COR-L47 (cell line): Measurements from ENCODE around the gene STARD8.
"Not testable (repeated sequence)": the region's sequence is repeated elsewhere in the genome, so short reads cannot be mapped to it uniquely, and the experiment has no call there.

Source experiments
- DNase-seq: peaks from one replicate; lab custom pipeline; 2025; lab: John Stamatoyannopoulos, UW

STARD8 gene, protein sequence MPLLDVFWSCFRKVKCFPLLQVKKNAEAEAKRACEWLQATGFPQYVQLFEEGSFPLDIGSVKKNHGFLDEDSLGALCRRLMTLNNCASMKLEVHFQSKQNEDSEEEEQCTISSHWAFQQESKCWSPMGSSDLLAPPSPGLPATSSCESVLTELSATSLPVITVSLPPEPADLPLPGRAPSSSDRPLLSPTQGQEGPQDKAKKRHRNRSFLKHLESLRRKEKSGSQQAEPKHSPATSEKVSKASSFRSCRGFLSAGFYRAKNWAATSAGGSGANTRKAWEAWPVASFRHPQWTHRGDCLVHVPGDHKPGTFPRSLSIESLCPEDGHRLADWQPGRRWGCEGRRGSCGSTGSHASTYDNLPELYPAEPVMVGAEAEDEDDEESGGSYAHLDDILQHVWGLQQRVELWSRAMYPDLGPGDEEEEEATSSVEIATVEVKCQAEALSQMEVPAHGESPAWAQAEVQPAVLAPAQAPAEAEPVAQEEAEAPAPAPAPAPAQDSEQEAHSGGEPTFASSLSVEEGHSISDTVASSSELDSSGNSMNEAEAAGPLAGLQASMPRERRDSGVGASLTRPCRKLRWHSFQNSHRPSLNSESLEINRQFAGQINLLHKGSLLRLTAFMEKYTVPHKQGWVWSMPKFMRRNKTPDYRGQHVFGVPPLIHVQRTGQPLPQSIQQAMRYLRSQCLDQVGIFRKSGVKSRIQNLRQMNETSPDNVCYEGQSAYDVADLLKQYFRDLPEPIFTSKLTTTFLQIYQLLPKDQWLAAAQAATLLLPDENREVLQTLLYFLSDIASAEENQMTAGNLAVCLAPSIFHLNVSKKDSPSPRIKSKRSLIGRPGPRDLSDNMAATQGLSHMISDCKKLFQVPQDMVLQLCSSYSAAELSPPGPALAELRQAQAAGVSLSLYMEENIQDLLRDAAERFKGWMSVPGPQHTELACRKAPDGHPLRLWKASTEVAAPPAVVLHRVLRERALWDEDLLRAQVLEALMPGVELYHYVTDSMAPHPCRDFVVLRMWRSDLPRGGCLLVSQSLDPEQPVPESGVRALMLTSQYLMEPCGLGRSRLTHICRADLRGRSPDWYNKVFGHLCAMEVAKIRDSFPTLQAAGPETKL

DNA sequence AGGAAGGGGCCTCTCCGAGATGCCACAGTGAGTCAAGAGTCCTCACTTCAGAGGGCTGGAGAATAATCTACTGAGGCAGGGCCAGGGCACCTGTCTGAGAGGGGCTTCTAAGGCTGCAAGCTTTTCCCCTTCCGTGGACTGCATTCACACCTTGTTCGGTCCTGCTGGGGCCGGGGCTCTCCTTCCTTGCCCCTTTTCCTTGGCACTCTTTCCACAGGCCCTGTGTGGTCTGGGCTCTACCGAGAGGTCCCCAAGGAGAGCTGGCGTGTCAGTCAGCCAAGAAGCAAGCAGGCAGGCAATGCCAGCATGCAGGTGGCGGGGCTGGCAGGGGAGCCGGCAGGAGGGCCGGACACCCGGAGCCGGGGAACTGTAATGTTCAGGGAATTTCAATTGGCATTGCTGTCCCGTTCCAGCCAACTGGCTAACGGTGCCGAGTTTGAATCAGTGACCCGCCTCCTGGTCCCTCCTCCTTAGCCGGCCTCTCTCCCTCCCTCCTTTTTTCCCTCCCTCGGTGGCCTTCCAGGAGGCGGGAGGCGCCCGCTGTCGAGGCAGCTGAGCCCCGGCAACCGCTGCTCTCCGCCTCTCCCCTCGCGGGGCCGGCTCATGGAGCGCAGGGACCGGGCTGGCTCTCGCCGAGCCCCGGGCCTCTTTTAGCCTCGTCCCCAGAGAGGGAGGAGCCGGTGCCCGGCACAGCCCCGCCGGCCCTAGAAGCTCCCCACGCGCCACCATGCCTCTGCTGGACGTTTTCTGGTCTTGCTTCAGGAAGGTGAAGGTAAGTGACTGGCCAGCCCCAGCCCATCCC lies at the start of gene STARD8:
Gene STARD8 (plus strand): TSS at position 511 of the 802 bp plus-strand sequence. CDS start 217 bp downstream, at position 728.
- DNase-seq = no peak

DNA sequence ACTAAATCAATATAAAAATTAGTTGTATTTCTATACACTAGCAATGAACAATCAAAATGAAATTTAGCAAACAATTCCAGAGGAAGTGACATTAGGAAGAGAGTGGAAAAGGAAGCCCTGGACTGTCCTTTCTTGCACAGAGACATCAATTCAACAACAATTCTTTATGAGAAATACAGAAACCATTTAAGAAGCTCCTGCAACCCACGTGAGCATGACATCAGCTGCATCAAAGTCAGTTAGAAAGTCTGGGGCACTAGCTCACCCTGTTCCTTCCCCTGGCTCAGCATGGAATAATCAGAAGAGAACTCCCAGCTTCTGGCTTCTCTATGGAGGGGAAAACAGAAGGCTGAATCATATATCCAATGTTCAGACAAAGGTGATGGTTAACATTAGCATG lies 48.6 kb upstream of the STARD8 start:
- no peak for DNase-seq

DNA sequence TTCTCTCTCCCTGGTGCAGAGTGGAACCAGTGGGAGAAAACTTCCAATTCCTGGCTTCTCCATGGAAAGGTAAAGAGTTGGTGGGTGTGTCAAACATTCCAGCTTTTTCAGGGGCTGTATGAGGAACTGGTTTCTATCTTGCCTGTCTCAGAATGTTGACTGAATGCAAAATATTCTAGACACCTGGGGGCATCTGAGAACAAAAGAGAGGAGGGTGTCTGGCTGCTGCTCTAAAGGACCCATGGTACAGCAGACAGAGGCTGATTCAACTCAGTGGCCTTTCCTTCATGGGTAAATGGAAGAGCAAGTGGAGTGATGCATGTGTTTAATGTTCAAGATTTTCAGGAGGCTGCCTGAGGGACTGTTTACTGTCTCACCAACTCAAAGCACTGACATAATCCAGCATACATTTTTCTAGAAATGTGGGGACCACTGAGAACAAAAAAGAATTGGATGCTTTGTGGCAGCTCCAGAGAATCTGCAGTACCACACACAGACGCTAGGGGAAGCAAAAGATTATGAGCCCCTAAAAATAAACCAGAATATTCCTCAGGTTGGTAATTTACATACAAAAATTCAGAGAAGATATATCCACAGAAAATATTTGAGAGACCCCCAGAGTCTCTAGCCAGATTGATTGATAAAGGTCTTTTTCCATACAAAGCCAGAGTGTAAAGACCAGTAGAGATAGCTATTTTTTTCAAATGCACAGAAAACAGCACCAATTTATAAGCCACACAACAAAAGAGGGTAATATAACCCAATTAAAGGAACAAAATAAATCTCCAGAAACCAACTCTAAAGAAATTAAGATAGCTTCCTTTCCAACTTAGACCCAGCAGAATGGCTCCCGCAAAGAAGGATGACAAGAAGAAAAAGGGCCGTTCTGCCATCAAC lies 48.0 kb upstream of the STARD8 start:
- no peak for DNase-seq

DNA sequence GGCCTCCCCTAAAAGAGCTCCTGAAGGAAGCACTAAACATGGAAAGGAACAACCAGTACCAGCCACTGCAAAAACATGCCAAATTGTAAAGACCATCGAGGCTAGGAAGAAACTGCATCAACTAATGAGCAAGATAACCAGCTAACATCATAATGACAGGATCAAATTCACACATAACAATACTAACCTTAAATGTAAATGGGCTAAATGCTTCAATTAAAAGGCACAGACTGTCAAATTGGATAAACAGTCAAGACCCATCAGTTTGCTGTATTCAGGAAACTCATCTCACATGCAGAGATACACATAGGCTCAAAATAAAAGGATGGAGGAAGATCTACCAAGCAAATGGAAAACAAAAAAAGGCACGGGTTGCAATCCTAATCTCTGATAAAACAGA lies 43.2 kb upstream of the STARD8 start:
- DNase-seq = not testable (repeated sequence)

DNA sequence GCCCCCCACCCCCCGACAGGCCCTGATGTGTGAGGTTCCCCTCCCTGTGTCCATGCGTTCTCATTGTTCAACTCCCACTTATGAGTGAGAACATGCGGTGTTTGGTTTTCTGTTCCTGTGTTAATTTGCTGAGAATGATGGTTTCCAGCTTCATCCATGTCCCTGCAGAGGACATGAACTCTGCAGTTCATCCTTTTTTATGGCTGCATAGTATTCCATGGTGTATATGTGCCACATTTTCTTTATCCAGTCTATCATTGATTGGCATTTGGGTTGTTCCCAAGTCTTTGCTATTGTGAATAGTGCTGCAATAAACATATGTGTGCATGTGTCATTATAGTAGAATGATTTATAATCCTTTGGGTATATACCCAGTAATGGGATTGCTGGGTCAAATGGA lies 32.7 kb upstream of the STARD8 start:
- not testable (repeated sequence) for DNase-seq

DNA sequence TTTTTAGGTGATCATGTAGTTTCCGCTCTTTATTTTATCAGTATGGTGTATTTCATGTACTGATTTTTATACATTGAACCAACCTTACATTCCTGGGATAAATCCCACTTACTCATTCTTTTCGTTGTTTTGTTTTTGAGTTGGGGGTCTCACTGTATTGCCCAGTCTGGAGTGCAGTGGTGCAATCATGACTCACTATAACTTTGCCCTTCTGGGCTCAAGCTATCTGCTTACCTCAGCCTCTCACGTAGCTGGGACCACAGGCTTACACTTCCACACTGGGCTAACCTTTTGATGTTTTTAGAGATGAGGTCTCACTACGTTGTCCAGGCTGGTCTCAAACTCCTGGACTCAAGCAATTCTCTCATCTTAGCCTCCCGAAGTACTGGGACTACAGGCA lies 19.5 kb upstream of the STARD8 start:
- DNase-seq = no peak

DNA sequence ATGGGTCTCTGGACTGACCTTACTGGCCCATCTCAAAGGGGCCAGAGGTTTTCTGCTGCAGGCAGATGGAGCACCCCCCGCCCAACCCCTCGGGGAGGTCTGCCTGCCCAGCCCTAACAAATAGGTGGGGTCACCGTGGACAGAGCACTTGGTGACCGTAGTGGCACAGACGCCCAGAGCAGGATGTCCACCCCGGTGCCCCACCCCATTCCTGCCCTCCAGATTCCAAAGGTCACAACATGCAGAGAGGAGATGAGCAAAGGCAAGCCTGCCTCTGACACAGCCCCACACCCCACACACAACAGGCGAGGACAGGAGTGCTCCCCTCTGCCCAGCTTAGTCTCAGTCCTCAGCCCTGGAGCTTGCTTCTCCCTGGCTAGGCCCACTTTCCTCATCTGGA lies 17.5 kb upstream of the STARD8 start:
- not testable (repeated sequence) for DNase-seq

DNA sequence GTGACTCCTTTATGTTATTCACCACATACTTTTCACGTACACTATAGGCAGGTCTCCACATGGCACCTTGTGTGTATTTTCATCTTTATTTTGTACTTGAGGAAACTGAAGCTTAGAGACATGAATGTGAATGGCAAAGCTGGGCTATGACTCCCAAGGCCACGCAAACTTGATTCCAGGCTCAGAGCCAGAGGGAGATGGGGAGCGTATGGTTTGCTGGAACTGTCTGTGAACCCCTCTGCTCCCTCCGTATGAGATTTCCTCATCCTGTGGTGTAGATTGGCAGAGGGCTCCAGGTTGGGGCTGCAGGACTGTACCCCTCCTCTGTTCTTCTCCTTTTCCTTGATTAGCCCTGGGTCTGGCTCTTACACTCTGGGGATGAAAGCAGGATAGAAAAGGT lies 16.1 kb upstream of the STARD8 start:
- DNase-seq = no peak

DNA sequence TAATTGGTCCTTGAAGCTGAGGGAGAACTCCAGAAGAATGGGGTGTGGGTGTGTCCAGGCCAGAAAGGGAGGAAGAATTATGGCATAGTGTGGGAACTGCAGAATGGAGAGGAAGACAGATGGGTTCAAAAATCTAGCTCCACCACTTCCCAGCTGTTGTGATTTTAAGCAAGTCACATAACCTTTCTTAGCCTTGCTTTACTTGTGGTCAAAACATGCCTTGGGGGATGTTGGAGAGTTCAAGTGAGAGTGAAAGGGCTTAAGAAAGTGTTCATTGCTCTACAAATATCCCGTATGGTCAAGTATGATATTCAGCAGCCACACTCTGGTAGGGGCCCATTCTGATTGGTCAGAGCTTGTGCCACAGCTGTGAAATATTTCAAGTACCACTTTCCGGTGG lies 15.0 kb upstream of the STARD8 start:
- DNase-seq = no peak

DNA sequence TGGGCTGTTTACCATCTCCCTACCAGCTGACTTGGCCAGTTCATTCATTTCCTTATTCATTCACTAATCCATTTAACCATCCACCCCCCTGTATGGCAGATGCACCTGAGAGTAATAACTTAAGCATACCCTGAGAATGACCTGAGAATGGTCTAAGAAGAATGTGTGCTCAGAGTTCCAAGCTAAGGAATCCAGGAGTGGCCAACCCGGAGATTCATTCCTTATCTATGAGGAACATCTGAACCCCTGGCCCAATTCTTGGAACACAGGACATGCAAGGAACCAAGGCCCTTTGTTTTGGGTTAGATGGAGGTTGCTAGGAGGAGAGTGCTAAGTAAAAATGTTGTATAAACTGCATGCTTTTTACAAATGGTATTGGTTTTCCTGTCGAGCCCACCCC lies 13.5 kb upstream of the STARD8 start:
- DNase-seq = no peak

DNA sequence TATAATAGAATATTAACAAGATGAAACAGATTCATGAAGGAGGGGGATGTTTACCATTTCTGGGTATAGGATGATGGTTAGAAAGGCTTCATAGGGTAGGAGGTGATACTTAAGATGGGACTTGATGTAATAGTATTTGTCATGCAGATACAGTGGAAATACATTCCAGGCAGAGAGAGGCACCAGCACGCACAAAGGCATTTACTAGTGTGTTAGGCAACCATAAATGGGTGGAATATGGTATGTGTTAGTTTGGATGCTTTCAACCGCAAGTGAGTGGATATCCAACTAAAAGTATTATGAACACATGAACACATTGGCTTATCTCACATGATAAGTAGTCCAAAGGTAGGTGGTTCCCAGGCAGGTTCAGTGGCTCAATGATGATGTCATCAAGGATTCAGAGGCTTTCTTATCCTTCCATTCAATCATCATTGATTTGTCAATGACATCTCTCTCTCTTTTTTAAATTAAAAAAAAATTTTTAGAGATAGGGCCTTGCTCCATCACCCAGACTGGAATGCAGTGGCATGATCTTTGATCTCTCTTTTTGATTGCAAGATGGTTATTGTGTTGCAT lies 12.7 kb upstream of the STARD8 start:
- no peak for DNase-seq

DNA sequence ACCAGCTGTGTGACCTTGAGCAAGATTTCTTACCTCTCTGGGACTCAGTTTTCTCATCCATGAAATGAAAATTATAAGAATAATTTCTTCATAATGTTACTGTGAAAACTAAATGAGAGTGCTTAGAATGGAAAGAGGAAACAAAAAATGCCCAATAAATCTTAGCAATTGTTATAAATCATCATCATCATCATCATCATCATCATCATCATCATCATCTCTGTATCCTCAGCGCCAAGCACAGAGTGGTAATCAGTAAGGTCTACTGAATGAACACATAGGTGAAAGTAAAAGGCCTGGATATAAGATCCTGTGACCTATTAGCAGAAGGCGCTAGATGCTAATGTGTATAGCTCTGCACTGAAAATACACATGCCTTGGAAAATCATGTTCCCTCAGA lies 6.8 kb upstream of the STARD8 start:
- DNase-seq = no peak

DNA sequence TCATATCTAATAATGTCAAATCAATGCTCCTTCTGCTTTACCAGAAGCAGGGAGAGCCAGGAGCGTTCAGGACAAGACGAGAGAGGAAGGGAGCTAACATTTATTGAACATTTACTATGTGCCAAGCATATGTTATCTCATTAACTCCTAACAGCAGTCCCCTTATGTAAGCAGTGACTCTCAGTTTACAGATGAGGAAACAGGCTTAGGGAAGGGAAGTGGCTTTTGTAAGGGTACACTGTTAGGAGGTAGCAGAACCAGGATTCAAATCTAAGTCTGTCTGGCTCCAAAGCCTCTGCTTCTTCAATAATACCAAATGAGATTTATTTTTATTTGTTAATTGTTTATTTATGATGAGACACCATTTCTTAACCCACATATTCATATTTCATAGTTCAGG lies 2.6 kb upstream of the STARD8 start:
- DNase-seq = no peak

DNA sequence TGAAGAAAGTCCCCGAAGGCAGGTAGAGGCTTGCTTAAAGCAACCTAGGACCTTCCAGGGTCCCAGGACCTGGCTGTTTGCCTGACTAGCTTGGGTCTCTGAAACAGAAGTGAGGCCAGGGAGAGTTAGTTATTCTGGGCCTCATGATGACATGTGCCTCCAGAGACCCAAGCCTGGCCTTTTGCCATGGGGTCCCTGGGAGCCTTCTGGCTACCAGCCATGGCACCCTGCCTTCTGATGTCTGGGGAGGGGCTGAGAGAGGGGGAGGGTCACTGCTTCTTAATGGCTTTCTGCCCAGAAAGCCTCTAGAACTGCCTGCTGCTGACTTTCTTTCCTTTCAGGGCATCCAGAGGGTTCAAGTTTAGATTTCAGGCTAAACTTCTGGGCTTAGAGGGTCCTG lies 1.0 kb upstream of the STARD8 start:
- DNase-seq = no peak

DNA sequence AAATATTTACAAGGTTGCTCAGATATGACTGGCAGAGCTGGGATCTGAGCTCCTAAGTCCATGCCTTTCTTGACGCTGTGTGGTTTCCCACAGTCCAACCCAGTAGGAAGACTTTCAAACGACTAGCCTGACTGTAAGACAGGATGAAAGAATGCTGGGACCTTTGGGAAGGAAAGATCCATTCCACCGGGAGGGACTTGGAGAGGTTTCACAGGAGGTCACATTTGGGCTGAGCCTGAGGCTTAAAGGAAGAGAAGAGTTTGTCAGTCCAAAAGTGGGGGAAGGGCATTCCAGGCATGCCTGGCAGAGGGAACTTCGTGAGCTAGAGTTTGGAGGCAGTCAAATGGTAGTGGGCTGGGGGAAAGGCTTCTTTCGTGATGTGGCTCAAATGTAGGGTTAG lies 1.5 kb downstream of the STARD8 start:
- no peak for DNase-seq

DNA sequence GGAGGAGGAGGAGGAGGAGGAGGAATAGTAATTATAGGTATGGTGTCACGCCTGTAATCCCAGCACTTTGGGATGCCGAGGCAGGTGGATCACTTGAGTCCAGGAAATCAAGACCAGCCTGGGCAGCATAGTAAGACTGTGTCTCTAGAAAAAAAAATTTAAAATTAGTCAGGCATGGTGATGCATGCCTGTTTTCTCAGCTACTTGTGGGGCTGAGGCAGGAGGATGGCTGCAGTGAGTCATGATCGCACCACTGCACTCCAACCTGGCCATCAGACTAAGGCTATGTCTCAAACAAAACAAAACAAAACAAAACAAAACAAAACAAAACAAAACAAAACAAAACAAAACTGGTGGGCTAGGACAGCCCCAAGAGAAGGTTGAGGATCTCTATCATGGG lies 3.0 kb downstream of the STARD8 start:
- DNase-seq = no peak

DNA sequence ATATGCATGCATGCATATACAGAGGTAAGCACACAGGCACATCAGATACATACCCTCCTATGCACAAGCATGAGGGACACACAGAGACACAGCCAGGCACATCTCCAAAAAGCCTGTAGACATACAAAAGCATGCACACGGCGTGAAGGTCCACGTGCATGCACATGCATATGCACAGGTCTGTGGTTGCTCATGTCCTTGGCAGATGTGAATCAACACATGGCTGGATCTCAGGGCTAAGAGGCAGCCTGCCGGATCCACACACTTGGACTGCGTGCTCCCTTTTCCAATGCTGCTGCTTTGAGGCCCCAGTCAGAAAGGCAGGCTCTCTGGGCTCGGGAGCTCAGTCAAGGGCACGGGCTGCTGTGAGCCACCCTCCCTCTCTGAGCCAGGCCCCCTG lies 3.6 kb downstream of the STARD8 start:
- DNase-seq = no peak

DNA sequence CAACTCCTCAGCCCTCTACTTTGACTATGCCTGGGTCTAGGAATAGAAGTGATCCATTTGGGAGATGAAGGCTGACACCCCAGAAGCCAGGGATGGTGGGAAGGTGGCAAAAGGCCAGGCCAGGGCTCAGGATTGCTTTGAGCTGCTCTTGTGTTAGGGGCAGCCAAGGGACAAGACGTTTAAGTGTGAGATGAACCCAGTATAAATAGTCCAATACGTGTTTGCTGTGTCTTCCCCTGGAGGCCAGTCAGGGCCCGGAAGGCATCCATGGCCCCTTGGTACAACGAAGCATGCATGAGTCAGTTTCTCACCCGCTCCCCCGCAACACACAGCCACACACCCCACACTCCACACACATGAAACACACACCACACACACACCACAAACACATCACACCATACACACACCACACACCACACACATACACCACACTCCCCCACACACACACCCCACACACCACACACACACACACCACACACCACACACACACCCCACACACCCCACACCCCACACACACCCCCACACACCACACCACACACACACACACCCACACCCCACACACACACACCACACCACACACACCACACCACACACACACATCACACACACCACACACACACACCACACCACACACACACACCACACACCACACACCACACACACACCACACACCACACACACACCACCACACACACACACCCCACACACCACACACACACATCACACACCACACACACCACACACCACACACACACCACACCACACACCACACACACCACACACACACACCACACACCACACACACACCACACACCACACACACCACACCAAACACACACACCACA lies 5.1 kb downstream of the STARD8 start:
- no peak for DNase-seq

DNA sequence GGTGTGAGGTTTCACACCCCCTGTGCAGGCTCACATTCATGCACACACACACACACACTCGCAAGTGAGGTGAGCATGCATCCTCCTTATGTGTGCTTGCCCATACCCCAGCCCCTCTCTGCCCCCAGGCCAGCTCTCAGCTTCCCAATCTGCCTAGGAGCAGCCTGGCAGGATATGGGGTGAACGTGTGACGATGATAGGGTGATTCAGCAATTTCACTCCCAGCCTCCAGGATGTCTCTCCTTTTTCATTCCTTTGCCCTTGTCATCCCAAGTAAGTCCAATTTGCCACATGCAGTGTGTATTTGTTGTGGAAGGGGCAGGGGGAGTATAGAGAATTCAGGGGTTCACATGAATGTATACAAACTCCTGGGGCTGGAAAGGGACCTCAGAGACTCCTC lies 7.2 kb downstream of the STARD8 start:
- DNase-seq = no peak

DNA sequence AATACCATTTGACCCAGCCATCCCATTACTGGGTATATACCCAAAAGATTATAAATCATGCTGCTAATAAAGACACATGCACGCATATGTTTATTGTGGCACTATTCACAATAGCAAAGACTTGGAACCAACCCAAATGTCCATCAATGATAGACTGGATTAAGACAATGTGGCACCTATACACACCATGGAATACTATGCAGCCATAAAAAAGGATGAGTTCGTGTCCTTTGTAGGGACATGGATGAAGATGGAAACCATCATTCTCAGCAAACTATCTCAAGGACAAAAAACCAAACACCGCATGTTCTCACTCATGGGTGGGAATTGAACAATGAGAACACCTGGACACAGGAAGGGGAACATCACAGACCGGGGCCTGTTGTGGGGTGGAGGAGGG lies 9.0 kb downstream of the STARD8 start:
- DNase-seq = not testable (repeated sequence)
